HUES64 (cell line): ENCODE measurements around the gene DMD.

Experiments
- H3K27ac ChIP-seq: 2 replicates; pipeline ENCODE4 v1.7.0; 2013; ENCODE audit warnings: low read depth, low read length, inconsistent platforms
- H3K27me3 ChIP-seq: 2 replicates; pipeline ENCODE4 v1.6.1; 2013; ENCODE audit warnings: mild to moderate bottlenecking, low read length; ENCODE audit not compliant: insufficient read depth
- H3K36me3 ChIP-seq: 2 replicates; pipeline ENCODE4 v1.6.1; 2013; ENCODE audit warnings: mild to moderate bottlenecking, low read length; ENCODE audit not compliant: insufficient read depth
- H3K4me1 ChIP-seq: 2 replicates; pipeline ENCODE4 v1.6.1; 2013; ENCODE audit warnings: mild to moderate bottlenecking, low read length, moderate library complexity; ENCODE audit not compliant: insufficient read depth
- H3K4me3 ChIP-seq: 2 replicates; pipeline ENCODE4 v1.5.1; 2013; ENCODE audit warnings: mild to moderate bottlenecking, low read length, moderate library complexity
- H3K9ac ChIP-seq: 2 replicates; pipeline ENCODE4 v1.6.1; 2013; ENCODE audit warnings: mild to moderate bottlenecking, low read depth, low read length
- H3K9me3 ChIP-seq: 2 replicates; pipeline ENCODE4 v1.6.1; 2013; ENCODE audit warnings: low read depth, low read length; ENCODE audit not compliant: insufficient read depth
- WGBS: fragments of 150-250, 120-280 bp; methylation state at CpG from one replicate; pipeline ENCODE4 v1.1.7; 2013; ENCODE audit warnings: missing lambda C conversion rate; 5-methylcytosine and 5-hydroxymethylcytosine counted together

The DMD gene

DNA sequence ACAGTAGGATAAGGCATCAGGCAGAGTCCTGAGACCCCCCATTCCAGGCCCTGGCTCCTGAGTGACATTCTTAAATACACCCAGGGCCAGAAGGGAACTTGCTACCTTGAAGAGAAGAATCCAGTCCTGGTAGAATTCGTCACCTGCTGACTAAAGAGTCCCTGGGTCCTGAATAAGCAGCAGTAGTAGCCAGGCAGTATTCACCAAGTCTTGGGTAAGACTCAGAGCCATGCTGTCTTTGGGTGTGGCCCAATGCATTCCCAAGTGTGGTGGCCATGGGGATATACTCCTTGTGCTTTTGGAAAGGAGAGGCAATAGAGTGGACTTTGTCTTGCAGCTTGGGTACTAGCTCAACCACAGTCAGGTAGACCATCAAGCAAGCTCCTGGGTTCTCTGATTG lies 359.1 kb downstream of the DMD start:
- Histone ChIP-seq H3K36me3 (no peaks in the 10 kb centered on the region), H3K4me1 (no peaks in the 10 kb centered on the region), H3K27ac (no peak overlapping the region), H3K9ac (no peak overlapping the region), H3K27me3 (no peaks in the 10 kb centered on the region), H3K9me3 (no peaks in the 10 kb centered on the region), H3K4me3 (no peak overlapping the region)
- WGBS, result 83% methylated on average over 1 of the region's 1 CpG

DNA sequence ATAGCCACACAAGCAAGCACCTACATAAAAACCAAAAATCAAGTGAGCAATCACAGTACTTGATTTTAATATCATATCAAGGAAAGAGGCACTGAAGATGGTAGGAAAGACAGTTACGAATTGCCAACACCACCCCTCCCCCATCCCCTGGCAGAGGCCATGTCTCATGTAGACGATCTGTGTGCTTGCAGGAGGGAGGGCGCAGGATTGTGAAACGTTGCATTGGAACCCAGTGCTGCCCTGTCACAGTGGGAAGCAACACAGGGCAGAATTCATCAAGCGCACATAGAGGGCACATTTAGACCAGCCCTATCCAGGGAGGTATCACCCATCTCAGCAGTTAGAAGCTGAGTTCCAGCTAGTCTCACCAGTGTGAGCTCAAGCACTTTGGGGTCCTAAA lies 359.8 kb downstream of the DMD start:
- Histone ChIP-seq H3K27ac (no peak overlapping the region), H3K4me3 (no peak overlapping the region), H3K36me3 (no peaks in the 10 kb centered on the region), H3K27me3 (no peaks in the 10 kb centered on the region), H3K9me3 (no peaks in the 10 kb centered on the region), H3K4me1 (no peaks in the 10 kb centered on the region), H3K9ac (no peak overlapping the region)
- 95% methylated on average over 4 of the region's 5 CpGs for WGBS

DNA sequence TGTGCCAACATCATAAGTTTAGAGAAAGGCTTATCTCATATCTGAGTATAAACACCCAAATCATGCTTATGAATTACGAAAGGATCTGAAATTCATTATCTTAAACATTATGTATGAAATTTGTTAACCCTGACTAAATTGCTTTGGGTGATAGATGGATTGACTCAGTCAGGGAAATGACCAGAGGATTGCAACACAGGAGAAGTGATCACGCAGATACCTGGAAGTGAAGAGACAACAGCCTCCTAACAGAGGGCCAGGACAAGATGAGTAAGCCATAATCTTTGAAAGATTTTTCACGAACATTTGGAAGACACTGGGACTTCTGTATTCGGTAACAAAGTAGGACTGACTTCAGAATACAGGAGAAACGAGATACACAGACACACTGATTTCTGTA lies 363.4 kb downstream of the DMD start:
- Histone ChIP-seq H3K27ac (no peak overlapping the region), H3K27me3 (no peaks in the 10 kb centered on the region), H3K4me3 (no peak overlapping the region), H3K9me3 (no peaks in the 10 kb centered on the region), H3K9ac (no peak overlapping the region), H3K4me1 (no peaks in the 10 kb centered on the region), H3K36me3 (no peaks in the 10 kb centered on the region)
- WGBS, result 94% methylated on average over 4 of the region's 5 CpGs

DNA sequence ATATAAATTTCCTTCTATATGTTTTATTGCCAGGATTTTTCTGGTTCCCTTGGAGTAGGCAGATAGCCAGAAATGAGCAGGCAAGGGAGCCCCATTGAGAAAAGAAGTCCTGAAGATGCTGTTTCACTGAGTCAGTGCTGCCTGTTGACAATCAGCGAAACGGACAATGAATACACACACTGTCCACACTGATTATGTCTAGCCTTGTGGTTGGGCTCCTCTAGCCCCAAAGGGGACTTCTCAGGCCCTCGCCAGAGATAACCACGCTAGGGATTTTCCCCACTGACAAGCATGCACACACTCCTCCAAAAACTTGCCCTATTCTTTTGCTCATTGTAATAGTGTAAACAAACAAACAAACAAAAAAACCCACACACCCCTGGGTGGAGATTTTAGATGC lies 369.3 kb downstream of the DMD start:
- Histone ChIP-seq H3K9ac (no peak overlapping the region), H3K4me1 (no peaks in the 10 kb centered on the region), H3K27me3 (no peaks in the 10 kb centered on the region), H3K9me3 (no peaks in the 10 kb centered on the region), H3K36me3 (no peaks in the 10 kb centered on the region), H3K27ac (no peak overlapping the region), H3K4me3 (no peak overlapping the region)
- whole genome bisulfite sequencing, result 95% methylated on average over 4 of the region's 4 CpGs

DNA sequence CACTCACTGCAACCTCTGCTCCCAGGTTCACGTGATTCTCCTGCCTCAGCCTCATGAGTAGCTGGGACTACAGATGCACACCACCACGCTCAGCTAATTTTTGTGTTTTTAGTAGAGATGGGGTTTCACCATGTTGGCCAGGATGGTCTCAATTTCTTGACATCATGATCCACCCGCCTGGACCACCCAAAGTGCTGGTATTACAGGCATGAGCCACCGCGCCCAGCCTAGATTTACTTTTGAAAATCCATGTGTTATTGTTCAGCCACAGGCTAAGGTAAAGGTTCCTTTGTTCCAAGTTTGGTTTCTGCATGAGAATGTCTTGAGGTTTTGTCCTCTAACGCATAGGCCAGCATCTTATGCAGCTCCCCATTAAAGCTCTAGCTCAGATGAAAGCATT lies 371.6 kb downstream of the DMD start:
- Histone ChIP-seq H3K9ac (no peak overlapping the region), H3K4me1 (no peaks in the 10 kb centered on the region), H3K4me3 (no peak overlapping the region), H3K36me3 (no peaks in the 10 kb centered on the region), H3K27ac (no peak overlapping the region), H3K9me3 (no peaks in the 10 kb centered on the region), H3K27me3 (no peaks in the 10 kb centered on the region)
- 97% methylated on average over 6 of the region's 6 CpGs for WGBS

DNA sequence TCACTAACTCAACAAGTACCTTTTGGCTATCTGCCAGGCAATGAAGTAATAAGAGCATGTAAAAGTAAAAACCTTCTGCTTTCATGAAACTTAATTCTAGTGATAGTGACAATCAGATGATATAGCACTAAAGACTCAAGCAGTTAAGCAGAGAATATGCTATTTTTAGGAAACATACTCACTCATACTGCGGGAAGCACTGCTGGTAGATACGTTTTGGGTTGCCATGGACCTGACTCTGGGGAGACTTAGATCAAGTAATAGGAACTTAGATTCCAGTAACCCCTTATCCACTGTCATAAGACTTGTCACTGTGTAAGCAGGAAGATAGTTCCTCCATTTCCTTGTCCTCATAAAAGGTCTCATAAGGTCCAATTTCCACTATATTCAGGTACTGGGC lies 386.3 kb downstream of the DMD start:
- H3K9ac ChIP-seq, result no peak overlapping the region
- H3K4me3 ChIP-seq, result no peak overlapping the region
- H3K9me3 ChIP-seq, result no peaks in the 10 kb centered on the region
- H3K4me1 ChIP-seq, result no peaks in the 10 kb centered on the region
- H3K27ac ChIP-seq, result no peak overlapping the region
- no CpG with 5 or more reads among the region's 2 CpGs for WGBS
- H3K36me3 ChIP-seq, result no peaks in the 10 kb centered on the region
- H3K27me3 ChIP-seq, result no peaks in the 10 kb centered on the region

DNA sequence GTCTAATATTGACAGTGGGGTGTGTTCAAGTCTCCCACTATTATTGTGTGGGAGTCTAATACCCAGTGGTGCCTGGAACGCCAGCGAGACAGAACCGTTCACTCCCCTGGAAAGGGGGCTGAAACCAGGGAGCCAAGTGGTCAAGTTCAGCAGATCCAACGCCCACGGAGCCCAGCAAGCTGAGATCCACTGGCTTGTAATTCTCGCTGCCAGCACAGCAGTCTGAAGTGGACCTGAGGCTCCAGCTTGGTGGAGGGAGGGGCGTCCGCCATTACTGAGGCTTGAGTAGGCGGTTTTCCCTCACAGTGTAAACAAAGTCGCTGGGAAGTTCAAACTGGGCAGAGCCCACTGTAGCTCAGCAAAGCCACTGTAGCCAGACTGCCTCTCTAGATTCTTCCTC lies 407.3 kb downstream of the DMD start:
- H3K27me3 ChIP-seq, result no peaks in the 10 kb centered on the region
- no peaks in the 10 kb centered on the region for H3K9me3 ChIP-seq
- no peak overlapping the region for H3K27ac ChIP-seq
- 95% methylated on average over 10 of the region's 10 CpGs for WGBS
- no peak overlapping the region for H3K4me3 ChIP-seq
- no peaks in the 10 kb centered on the region for H3K4me1 ChIP-seq
- no peak overlapping the region for H3K9ac ChIP-seq
- H3K36me3 ChIP-seq, result no peaks in the 10 kb centered on the region

DNA sequence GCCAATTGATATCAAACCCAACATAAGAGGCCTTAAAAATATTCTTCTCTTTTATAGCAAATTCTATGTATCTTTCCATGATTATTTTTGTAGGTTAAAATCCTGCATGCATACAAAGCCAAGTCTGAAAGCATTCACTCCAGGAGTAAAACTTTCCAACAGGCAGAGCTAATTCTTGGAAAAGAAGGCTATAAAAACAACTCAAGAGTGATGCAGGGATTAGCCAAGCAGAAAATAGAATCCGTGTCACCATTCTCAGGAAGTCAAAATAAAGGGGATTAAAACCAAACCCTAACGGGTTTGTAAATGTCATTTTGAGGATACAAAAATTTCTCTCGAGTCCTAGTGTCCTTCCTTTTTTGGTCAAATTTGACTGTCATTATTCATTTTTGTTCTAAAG lies 412.4 kb downstream of the DMD start:
- Histone ChIP-seq H3K36me3 (no peaks in the 10 kb centered on the region), H3K27me3 (no peaks in the 10 kb centered on the region), H3K9ac (no peak overlapping the region), H3K27ac (no peak overlapping the region), H3K9me3 (no peaks in the 10 kb centered on the region), H3K4me3 (no peak overlapping the region), H3K4me1 (no peaks in the 10 kb centered on the region)
- WGBS, result 92% methylated on average over 3 of the region's 3 CpGs

DNA sequence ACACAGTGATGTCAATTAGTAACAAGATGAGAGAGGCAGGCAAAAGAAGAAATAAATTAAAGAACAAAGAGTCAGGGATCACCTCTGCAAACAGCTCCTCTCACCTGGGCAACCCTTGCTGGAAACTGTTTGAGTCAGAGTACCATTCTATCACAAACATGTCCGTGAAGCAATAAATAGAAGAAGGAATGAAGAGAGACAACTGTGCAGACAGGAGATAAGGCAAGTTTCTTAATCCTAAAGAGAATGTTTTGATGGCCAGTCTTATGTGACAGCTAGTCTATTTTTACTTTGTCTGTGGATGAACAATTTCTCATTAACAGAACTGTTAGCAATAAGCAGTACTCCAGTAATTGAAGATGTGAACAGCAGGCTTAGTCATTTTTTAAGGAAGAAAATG lies 422.4 kb downstream of the DMD start:
- Histone ChIP-seq H3K4me1 (no peaks in the 10 kb centered on the region), H3K9ac (no peak overlapping the region), H3K36me3 (no peaks in the 10 kb centered on the region), H3K27me3 (no peaks in the 10 kb centered on the region), H3K27ac (no peak overlapping the region), H3K4me3 (no peak overlapping the region), H3K9me3 (no peaks in the 10 kb centered on the region)
- WGBS, result 89% methylated on average over 1 of the region's 1 CpG

DNA sequence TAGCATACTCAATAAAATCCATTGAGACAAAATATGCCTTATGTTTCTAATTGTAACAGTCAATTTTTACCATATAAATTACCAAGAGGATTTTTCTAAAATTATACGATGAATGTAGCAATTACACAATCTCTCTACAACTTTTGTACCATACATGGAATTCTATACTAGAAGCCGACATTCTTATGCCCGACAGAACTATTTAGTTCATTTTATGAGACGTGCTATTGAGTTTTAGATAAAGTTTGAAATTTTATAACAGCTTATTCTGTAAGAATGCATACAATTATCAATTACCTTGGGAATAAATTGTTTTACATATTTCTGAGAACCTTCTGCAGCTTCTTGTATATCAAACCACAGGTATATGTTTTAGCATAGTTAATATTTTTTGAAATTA lies 431.2 kb downstream of the DMD start:
- H3K9ac ChIP-seq, result no peak overlapping the region
- 100% methylated on average over 1 of the region's 4 CpGs for WGBS
- H3K27ac ChIP-seq, result no peak overlapping the region
- no peak overlapping the region for H3K4me3 ChIP-seq
- H3K4me1 ChIP-seq, result peaks cover 8% of the 10 kb centered on the region; the same call in 1 of the 2 replicates
- H3K9me3 ChIP-seq, result no peaks in the 10 kb centered on the region
- H3K36me3 ChIP-seq, result no peaks in the 10 kb centered on the region
- H3K27me3 ChIP-seq, result no peaks in the 10 kb centered on the region

DNA sequence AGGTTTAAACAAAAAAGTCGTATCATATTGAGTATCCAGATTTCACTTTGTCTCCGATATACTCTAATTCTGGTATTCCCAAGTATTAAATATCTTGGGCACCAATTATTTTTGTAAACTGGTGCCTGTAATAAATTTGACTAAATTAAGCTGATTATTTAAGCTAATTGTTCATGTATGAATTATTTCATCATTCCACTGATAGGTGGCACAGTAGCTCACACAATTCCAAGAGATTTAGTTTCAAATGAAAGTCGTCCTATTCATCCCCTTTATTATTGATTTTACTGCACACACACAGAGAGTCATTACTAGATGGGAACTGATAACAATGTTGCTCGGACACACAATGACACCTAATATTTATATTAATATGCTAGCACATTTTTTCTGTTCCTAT lies 432.4 kb downstream of the DMD start:
- Histone ChIP-seq H3K27ac (no peak overlapping the region), H3K9ac (no peak overlapping the region), H3K4me1 (peaks cover 8% of the 10 kb centered on the region; the same call in 1 of the 2 replicates), H3K9me3 (no peaks in the 10 kb centered on the region), H3K36me3 (no peaks in the 10 kb centered on the region), H3K27me3 (no peaks in the 10 kb centered on the region), H3K4me3 (no peak overlapping the region)
- 82% methylated on average over 2 of the region's 4 CpGs for WGBS

DNA sequence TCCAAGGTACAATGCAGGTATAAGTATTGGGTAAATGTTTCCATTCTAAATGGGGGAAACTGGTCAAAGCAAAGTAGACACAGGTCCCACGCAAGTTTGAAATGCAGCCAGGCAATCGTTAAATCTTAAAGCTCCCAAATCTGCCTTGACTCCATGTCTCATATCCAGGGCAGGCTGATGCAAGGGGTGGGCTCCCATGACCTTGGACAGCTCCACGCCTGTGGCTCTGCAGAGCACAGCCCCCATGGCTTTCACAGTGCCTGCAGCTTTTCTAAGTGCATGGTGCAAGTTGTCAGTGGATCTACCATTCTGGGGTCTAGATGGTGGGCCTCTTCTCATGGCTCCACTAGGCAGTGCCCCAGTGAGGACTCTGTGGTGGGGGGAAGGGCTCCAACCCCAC lies 436.4 kb downstream of the DMD start:
- H3K9ac ChIP-seq, result no peak overlapping the region
- H3K27me3 ChIP-seq, result no peaks in the 10 kb centered on the region
- H3K36me3 ChIP-seq, result no peaks in the 10 kb centered on the region
- H3K27ac ChIP-seq, result no peak overlapping the region
- H3K9me3 ChIP-seq, result no peaks in the 10 kb centered on the region
- H3K4me3 ChIP-seq, result no peak overlapping the region
- peaks cover 8% of the 10 kb centered on the region; the same call in 1 of the 2 replicates for H3K4me1 ChIP-seq
- WGBS, result 87% methylated on average over 3 of the region's 3 CpGs
